Measurements from ENCODE around the gene GSN. TPM values are rescaled to one million over a fixed set of nuclear protein-coding genes. Genes with fewer than 3 reads are reported as not detected.

The GSN gene
- total and polyA plus RNA-seq, 8 donors, result 215 to 909 (median 531) TPM

- no peaks in the 10 kb centered on the region for H3K9me3 ChIP-seq
- intact Hi-C loops (cut with DNase I; ENCODE audit: low total_unique reads), result no loop called here
- H3K27me3 ChIP-seq, result no peaks in the 10 kb centered on the region
- peak overlapping the region; percentile 89 to 97 (median 96) for H3K27ac ChIP-seq
- H3K4me3 ChIP-seq, result no peak overlapping the region
- H3K4me1 ChIP-seq, result peaks cover 89 to 100% (median 94%) of the 10 kb centered on the region in 4 donors
- H3K36me3 ChIP-seq, result peaks cover 0 to 4% (median 0%) of the 10 kb centered on the region in 4 donors
- TF ChIP-seq CTCF (IDR thresholded peaks at IDR 0.05) (no peak), EP300 (IDR thresholded peaks at IDR 0.05) (no peak), POLR2AphosphoS5 (IDR thresholded peaks at IDR 0.05) (no peak), POLR2A (IDR thresholded peaks at IDR 0.05) (no peak)
- 63 to 67% (median 65%) methylated on average over 11 of the region's 11 CpGs for WGBS, 5 donors
- DNase-seq, result no peak
Observed at GRCh38 chr9:121280715-121281613, 13.0 kb downstream of the GSN start.

GRCh38 chr9:121281614-121282276 is 13.8 kb downstream of the GSN start:
- DNase-seq, result peak; percentile 93 to 96
- intact Hi-C loops (cut with DNase I; ENCODE audit: low total_unique reads), result no loop called here
- H3K9me3 ChIP-seq, result no peaks in the 10 kb centered on the region
- TF ChIP-seq CTCF (IDR thresholded peaks at IDR 0.05) (no peak), POLR2AphosphoS5 (IDR thresholded peaks at IDR 0.05) (peak; percentile 59 to 65 (median 64))
- H3K27me3 ChIP-seq, result no peaks in the 10 kb centered on the region
- peak overlapping the region; percentile 89 to 97 (median 96) for H3K27ac ChIP-seq
- peaks cover 95 to 100% (median 99%) of the 10 kb centered on the region in 4 donors for H3K4me1 ChIP-seq
- 12 to 24% (median 15%) methylated on average over 9 to 10 of the region's 10 CpGs for WGBS, 5 donors
- H3K36me3 ChIP-seq, result peaks cover 0 to 4% (median 0%) of the 10 kb centered on the region in 4 donors
- H3K4me3 ChIP-seq, result no peak overlapping the region

GRCh38 chr9:121282277-121283079 is 14.5 kb downstream of the GSN start:
- WGBS, 5 donors, result 42 to 66% (median 53%) methylated on average over 11 to 13 of the region's 13 CpGs
- Histone ChIP-seq H3K27me3 (no peaks in the 10 kb centered on the region), H3K27ac (peak overlapping the region; percentile 89 to 97 (median 96)), H3K4me1 (peaks cover 97 to 100% (median 100%) of the 10 kb centered on the region in 4 donors), H3K36me3 (peaks cover 0 to 4% (median 0%) of the 10 kb centered on the region in 4 donors), H3K4me3 (no peak overlapping the region), H3K9me3 (no peaks in the 10 kb centered on the region)
- no peak for TF ChIP-seq EP300 (IDR thresholded peaks at IDR 0.05)
- TF ChIP-seq POLR2AphosphoS5 (IDR thresholded peaks at IDR 0.05), result peak in 1 of 3 donors; percentile 45
- peak; percentile 36 to 70 for DNase-seq
- intact Hi-C loops (cut with DNase I; ENCODE audit: low total_unique reads), result no loop called here

- no peak for DNase-seq
- no peak overlapping the region for H3K4me3 ChIP-seq
- no peaks in the 10 kb centered on the region for H3K27me3 ChIP-seq
- TF ChIP-seq CTCF (IDR thresholded peaks at IDR 0.05) (no peak), POLR2A (IDR thresholded peaks at IDR 0.05) (no peak), POLR2AphosphoS5 (IDR thresholded peaks at IDR 0.05) (no peak), EP300 (IDR thresholded peaks at IDR 0.05) (no peak)
- H3K27ac ChIP-seq, result peak overlapping the region; percentile 93 to 97 (median 96)
- intact Hi-C loops (cut with DNase I; ENCODE audit: low total_unique reads), result no loop called here
- H3K4me1 ChIP-seq, result peaks cover 97 to 100% (median 100%) of the 10 kb centered on the region in 4 donors
- H3K9me3 ChIP-seq, result no peaks in the 10 kb centered on the region
- H3K36me3 ChIP-seq, result peaks cover 0 to 4% (median 0%) of the 10 kb centered on the region in 4 donors
- 61 to 85% (median 74%) methylated on average over 2 of the region's 2 CpGs for WGBS, 5 donors
Observed at GRCh38 chr9:121283080-121283398, 15.1 kb downstream of the GSN start.
